K562 (cell line): Measurements from ENCODE around the gene TBX1. TPM values are rescaled to one million over a fixed set of nuclear protein-coding genes. Genes with fewer than 3 reads are reported as not detected.

Source experiments
- ATF4 ChIP-seq: fragments of 450-650 bp; formaldehyde crosslinking; IDR thresholded peaks from 2 replicates; pipeline ENCODE4 v1.4.0; 2022; ENCODE audit warnings: mild to moderate bottlenecking, moderate library complexity
- BRD4 ChIP-seq: fragments of 200-600 bp; sonication (generic); IDR thresholded peaks from 2 replicates; pipeline ENCODE4 v1.6.1; 2017; ENCODE audit warnings: inconsistent platforms
- CGGBP1 ChIP-seq: fragments of 250-450 bp; sonication (Bioruptor Pico); IDR thresholded peaks from 2 replicates; pipeline ENCODE4 v1.9.0; 2021; ENCODE audit warnings: mild to moderate bottlenecking
- CTCF ChIP-seq, 3 experiments: IDR thresholded peaks in 2 of 3; conservative IDR thresholded peaks in 1 of 3; 2 replicates each; pipeline ENCODE4 v1.5.1; 2011 to 2012; ENCODE audit warnings: low read length in 3 of 3, mild to moderate bottlenecking in 3 of 3, control low read depth in 2 of 3, improper control_type of control experiment in 1 of 3, inconsistent platforms in 1 of 3, low read depth in 1 of 3, mixed read lengths in 1 of 3, moderate library complexity in 1 of 3; ENCODE audit not compliant: insufficient read depth in 2 of 3
- FOS ChIP-seq: IDR thresholded peaks from 3 replicates; pipeline ENCODE4 v1.6.1; 2011; ENCODE audit not compliant: insufficient read length; ENCODE audit errors: extremely low read depth
- MAX ChIP-seq: sonication (generic); formaldehyde crosslinking; IDR thresholded peaks from 2 replicates; pipeline ENCODE4 v1.9.0; 2022; ENCODE audit warnings: mild to moderate bottlenecking, missing genetic modification reagents
- NCOR1 ChIP-seq: fragments of 450-650 bp; IDR thresholded peaks from 2 replicates; pipeline ENCODE4 v1.6.1; 2016; ENCODE audit warnings: mild to moderate bottlenecking, moderate library complexity
- NFRKB ChIP-seq: fragments of 450-650 bp; IDR thresholded peaks from 2 replicates; pipeline ENCODE4 v1.6.1; 2016; ENCODE audit warnings: low read depth
- NR0B1 ChIP-seq: fragments of 450-650 bp; IDR thresholded peaks from one replicate; pipeline ENCODE4 v1.6.1; 2018; ENCODE audit warnings: mild to moderate bottlenecking, moderate library complexity; ENCODE audit not compliant: partially characterized antibody
- RFX7 ChIP-seq: fragments of 250-450 bp; sonication (Bioruptor Pico); IDR thresholded peaks from 2 replicates; pipeline ENCODE4 v1.5.1; 2021; ENCODE audit warnings: mild to moderate bottlenecking
- RNF219 ChIP-seq: fragments of 250-450 bp; sonication (Bioruptor Pico); IDR thresholded peaks from 2 replicates; pipeline ENCODE4 v1.5.0; 2022; ENCODE audit warnings: mild to moderate bottlenecking
- RUNX1 ChIP-seq: sonication (generic); IDR thresholded peaks from 2 replicates; pipeline ENCODE4 v1.6.1; 2016; ENCODE audit warnings: antibody characterized with exemption, low read depth
- SMARCA4 ChIP-seq: fragments of 450-650 bp; IDR thresholded peaks from 2 replicates; pipeline ENCODE4 v1.6.1; 2016
- TAF9B ChIP-seq: fragments of 450-650 bp; IDR thresholded peaks from 2 replicates; pipeline ENCODE4 v1.6.1; 2018; ENCODE audit warnings: mild to moderate bottlenecking; ENCODE audit not compliant: partially characterized antibody
- ZBTB1 ChIP-seq: sonication (generic); formaldehyde crosslinking; IDR thresholded peaks from 2 replicates; pipeline ENCODE4 v1.8.1; 2023; ENCODE audit warnings: missing genetic modification reagents, low read depth, mild to moderate bottlenecking, borderline replicate concordance
- ZBTB26 ChIP-seq: fragments of 450-650 bp; formaldehyde crosslinking; IDR thresholded peaks from 2 replicates; pipeline ENCODE4 v1.4.0; 2022; ENCODE audit warnings: missing genetic modification characterization
- ZC3H8 ChIP-seq: fragments of 450-650 bp; IDR thresholded peaks from 2 replicates; pipeline ENCODE4 v1.6.1; 2017
- polyA plus RNA-seq, 8 experiments: library from polyadenylated mRNA; depleted of rRNA in 4 of 8; stranded (reverse) in 5 of 8; unstranded in 3 of 8; fragments of >200 nt; fragmentation: Nextera tagmentation in 2 of 8; fragmentation: Illumina TruSeq in 1 of 8; extraction: Ambion mirVana in 2 of 8; extraction: Trizol in 1 of 8; gene quantifications; 2 replicates each; pipeline versions ENCODE4 v1.2.1 to v1.2.3, GENCODE V29; 2011 to 2014; ENCODE audit warnings: inconsistent platforms in 1 of 8, missing spikeins in 1 of 8
- total RNA-seq, 7 experiments: library from RNA; depleted of rRNA in 6 of 7; stranded (reverse); fragments of >200 nt in 6 of 7; fragmentation: Illumina TruSeq in 2 of 7; extraction: Trizol in 2 of 7; gene quantifications; 2 replicates each; pipeline versions ENCODE4 v1.2.1 to v1.2.3, GENCODE V29; 2011 to 2021; ENCODE audit warnings: low replicate concordance in 1 of 7

Gene TBX1
- total and polyA plus RNA-seq, 9 of the 15 experiments (the other 6 are each of a cell fraction or from before 2014, with no cell fraction given): 0.07 to 35.0 (median 3.9) TPM

- TF ChIP-seq NR0B1 (no peak), BRD4 (no peak), SMARCA4 (peak; percentile 59; the same call in 1 of the 2 replicates), FOS (no peak), CTCF (IDR thresholded peaks at IDR 0.05 in 2 of 3, conservative IDR thresholded peaks at IDR 0.05 in 1 of 3; ENCODE audit: insufficient read depth in 2 of 3, low read depth in 1 of 3, low read length in 3 of 3) (no peak), CGGBP1 (CRISPR knock-in tag) (no peak), NFRKB (peak; percentile 68), MAX (CRISPR knock-in tag) (no peak), TAF9B (no peak), RUNX1 (no peak), NCOR1 (no peak), ZBTB26 (peak; percentile 96), ZC3H8 (peak; percentile 93; the same call in 1 of the 2 replicates), RFX7 (CRISPR knock-in tag) (no peak), ZBTB1 (CRISPR knock-in tag) (no peak), ATF4 (CRISPR knock-in tag) (no peak), RNF219 (CRISPR knock-in tag) (no peak)
Measured at GRCh38 chr22:19816372-19817119, 56.0 kb downstream of the TBX1 start (continued).
